Kidney (tissue), 14 donors: ENCODE results near the gene CLN6. TPM values are rescaled to one million over a fixed set of nuclear protein-coding genes. Genes with fewer than 3 reads are reported as not detected.

Experiments
- DNase-seq, 5 donors: peaks; one replicate each; pipeline ENCODE4 v3.0.0-alpha.2; 2013 to 2020
- FAIRE-seq: peaks from 2 replicates; lab custom pipeline; 2012; peaks lifted over from hg19 to GRCh38; lab: Jason Lieb, UNC
- H3K27ac ChIP-seq, 2 donors: one replicate each; pipeline ENCODE4 v1.7.0; 2013; ENCODE audit warnings: low read depth in 2 of 2, low read length in 2 of 2, inconsistent platforms in 1 of 2
- H3K27me3 ChIP-seq: one replicate; pipeline ENCODE4 v1.7.1; 2013; ENCODE audit warnings: low read length, inconsistent platforms; ENCODE audit not compliant: control insufficient read depth, insufficient read depth
- H3K36me3 ChIP-seq, 3 donors: one replicate each; pipeline versions ENCODE4 v1.7.0 to v1.7.1; 2013; ENCODE audit warnings: low read length in 3 of 3, control low read depth in 1 of 3, inconsistent platforms in 1 of 3; ENCODE audit not compliant: insufficient read depth in 3 of 3, control insufficient read depth in 2 of 3
- H3K4me1 ChIP-seq, 3 donors: one replicate each; pipeline versions ENCODE4 v1.7.0 to v1.7.1; 2013; ENCODE audit warnings: low read length in 3 of 3, inconsistent platforms in 1 of 3, low read depth in 1 of 3; ENCODE audit not compliant: control insufficient read depth in 2 of 3, insufficient read depth in 2 of 3
- H3K4me3 ChIP-seq, 3 donors: one replicate each; pipeline versions ENCODE4 v1.7.0 to v1.8.1; 2013; ENCODE audit warnings: low read length in 3 of 3, control low read depth in 1 of 3, inconsistent platforms in 1 of 3
- H3K9ac ChIP-seq, 3 donors: one replicate each; pipeline versions ENCODE4 v1.7.0 to v1.7.1; 2013; ENCODE audit warnings: low read length in 3 of 3, control low read depth in 1 of 3, inconsistent platforms in 1 of 3
- H3K9me3 ChIP-seq, 3 donors: one replicate each; pipeline versions ENCODE4 v1.7.0 to v1.7.1; 2013; ENCODE audit warnings: low read length in 3 of 3, control low read depth in 1 of 3, inconsistent platforms in 1 of 3; ENCODE audit not compliant: control insufficient read depth in 2 of 3, insufficient read depth in 1 of 3
- intact Hi-C: fragments of 100-400 bp; cut with DNase I; formaldehyde crosslinking; loops from one replicate; pipeline ENCODE4 v1.11.1; 2022
- polyA plus RNA-seq: library from polyadenylated mRNA; stranded (reverse); fragments of 350-450 nt; fragmentation: Illumina TruSeq; extraction: RNeasy Lipid Tissue Mini Kit (QIAGEN cat#74804); gene quantifications from one replicate; pipeline ENCODE4 v1.2.3, GENCODE V29; 2014; ENCODE audit warnings: low read depth, low replicate concordance; ENCODE audit not compliant: insufficient read depth
- total RNA-seq: library from RNA; stranded (reverse); fragmentation: NEBNext Ultra II Directional; extraction: Animal tissue kit (Norgen Biotek cat#: 25700); gene quantifications from one replicate; pipeline ENCODE4 v1.2.1, GENCODE V29; 2021
- TF ChIP-seq, protein P1 (sequence below): IDR thresholded peaks from 3 replicates; pipeline ENCODE4 v1.5.1; 2012; ENCODE audit warnings: mild to moderate bottlenecking, moderate library complexity, borderline replicate concordance; ENCODE audit not compliant: insufficient read depth; ENCODE audit errors: extremely low read depth
- donor health status: control.
- donor health status: control.
- donor health status: control.
- donor health status: control.
- donor health status: control.
- donor health status: DM: yes; HTN: yes; CAD: no.
- donor health status: Normal renal cell carcinoma (clear cell type).

The CLN6 gene
- total and polyA plus RNA-seq, 2 donors from 2014 or later = 30.8 to 36.6 TPM

DNA sequence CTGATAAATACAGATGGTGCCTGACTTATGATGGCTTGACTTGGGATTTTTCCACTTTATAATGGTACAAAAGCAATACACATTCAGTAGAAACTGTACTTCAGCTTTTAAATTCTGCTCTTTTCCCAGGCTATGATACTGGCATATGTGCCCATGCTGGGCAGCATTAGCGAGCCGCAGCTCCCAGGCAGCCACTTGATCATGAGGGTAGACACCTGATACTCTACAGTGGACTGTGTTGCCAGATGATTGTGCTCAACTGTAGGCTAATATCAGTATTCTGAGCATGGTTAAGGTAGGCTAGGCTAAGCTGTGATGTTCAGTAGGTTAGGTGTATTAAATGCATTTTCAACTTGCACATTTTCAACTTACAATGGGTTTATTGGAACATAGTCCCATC lies 30.4 kb upstream of the CLN6 start:
- H3K4me3 ChIP-seq = no peak overlapping the region
- no peaks in the 10 kb centered on the region for H3K36me3 ChIP-seq
- no peak overlapping the region for H3K27ac ChIP-seq
- no peaks in the 10 kb centered on the region for H3K9me3 ChIP-seq
- no peak overlapping the region for H3K9ac ChIP-seq
- intact Hi-C loops = no loop called here
- peaks cover 0 to 2% (median 0%) of the 10 kb centered on the region in 3 donors for H3K4me1 ChIP-seq
- TF ChIP-seq, protein P1, sequence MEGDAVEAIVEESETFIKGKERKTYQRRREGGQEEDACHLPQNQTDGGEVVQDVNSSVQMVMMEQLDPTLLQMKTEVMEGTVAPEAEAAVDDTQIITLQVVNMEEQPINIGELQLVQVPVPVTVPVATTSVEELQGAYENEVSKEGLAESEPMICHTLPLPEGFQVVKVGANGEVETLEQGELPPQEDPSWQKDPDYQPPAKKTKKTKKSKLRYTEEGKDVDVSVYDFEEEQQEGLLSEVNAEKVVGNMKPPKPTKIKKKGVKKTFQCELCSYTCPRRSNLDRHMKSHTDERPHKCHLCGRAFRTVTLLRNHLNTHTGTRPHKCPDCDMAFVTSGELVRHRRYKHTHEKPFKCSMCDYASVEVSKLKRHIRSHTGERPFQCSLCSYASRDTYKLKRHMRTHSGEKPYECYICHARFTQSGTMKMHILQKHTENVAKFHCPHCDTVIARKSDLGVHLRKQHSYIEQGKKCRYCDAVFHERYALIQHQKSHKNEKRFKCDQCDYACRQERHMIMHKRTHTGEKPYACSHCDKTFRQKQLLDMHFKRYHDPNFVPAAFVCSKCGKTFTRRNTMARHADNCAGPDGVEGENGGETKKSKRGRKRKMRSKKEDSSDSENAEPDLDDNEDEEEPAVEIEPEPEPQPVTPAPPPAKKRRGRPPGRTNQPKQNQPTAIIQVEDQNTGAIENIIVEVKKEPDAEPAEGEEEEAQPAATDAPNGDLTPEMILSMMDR = no peak
- DNase-seq (no peak), FAIRE-seq (no peak)
- no peaks in the 10 kb centered on the region for H3K27me3 ChIP-seq

DNA sequence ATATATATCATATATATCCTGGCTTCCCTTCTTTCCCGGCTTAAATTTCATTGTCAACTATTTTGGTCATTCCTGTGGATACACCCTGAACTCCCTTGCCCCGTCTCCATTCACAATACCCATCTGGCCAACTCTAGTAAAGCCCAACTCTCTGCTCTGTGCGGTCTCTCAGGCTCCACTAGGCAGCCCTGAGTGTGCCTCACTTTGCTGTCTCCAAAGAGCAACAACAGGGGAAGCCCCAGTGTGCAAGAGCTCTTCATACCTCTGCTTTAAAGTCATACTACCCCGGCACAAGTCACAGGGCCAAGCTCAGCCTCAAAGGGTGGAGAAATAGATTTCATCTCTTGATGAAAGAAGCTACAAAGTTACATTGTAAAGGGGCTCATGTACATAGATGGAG lies 29.2 kb upstream of the CLN6 start:
- H3K27ac ChIP-seq = no peak overlapping the region
- H3K4me1 ChIP-seq = peaks cover 0 to 2% (median 0%) of the 10 kb centered on the region in 3 donors
- H3K27me3 ChIP-seq = no peaks in the 10 kb centered on the region
- H3K4me3 ChIP-seq = no peak overlapping the region
- DNase-seq = no peak
- no peaks in the 10 kb centered on the region for H3K9me3 ChIP-seq
- intact Hi-C loops = no loop called here
- no peak overlapping the region for H3K9ac ChIP-seq
- FAIRE-seq = no peak
- no peaks in the 10 kb centered on the region for H3K36me3 ChIP-seq
- TF ChIP-seq, protein P1 = no peak

DNA sequence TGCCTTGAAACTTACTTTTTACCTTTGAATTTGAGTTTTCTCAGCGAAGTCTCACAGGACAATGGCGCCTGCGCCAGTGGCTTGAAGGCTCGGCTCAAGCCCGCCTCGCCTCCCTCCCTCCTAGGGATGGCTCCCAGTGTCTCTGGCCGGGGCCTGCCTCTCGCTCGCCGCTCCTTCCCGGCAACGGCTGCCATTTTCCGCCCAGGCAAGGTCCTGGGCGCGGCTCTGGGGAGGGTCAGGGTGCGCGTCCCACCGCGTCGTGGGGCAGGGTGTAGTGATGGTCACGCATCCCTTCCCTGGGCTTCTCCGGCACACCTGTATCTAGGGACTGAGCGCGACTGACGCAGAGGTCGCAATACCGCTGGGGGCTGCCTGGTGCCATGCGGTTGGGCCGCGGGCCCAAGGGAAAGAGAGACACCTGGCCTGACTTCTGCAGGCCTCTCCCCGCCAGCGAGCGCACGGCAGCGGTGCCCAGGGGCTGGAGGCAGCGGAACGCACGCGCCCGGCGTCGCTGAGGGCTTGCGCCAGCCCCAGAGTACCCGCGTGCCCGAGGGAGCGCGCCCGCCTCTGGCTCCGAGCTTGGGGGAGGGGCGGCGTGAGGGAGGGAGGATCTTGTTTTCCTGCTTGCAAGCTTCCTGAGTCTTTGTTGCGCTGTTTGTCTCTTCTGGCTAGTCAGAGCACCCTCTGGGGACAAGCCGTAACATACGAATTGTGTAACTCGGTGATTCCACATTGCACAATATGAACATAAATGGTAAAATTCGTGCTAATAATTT lies 27.3 kb upstream of the CLN6 start:
- TF ChIP-seq, protein P1 = no peak
- peak; percentile 93 to 96 (median 95) for DNase-seq
- Histone ChIP-seq H3K4me3 (peak overlapping the region; percentile 56 to 71 (median 60)), H3K27me3 (no peaks in the 10 kb centered on the region), H3K9me3 (no peaks in the 10 kb centered on the region), H3K9ac (peak overlapping the region; percentile 39 to 76 (median 61)), H3K4me1 (peaks cover 0 to 7% (median 0%) of the 10 kb centered on the region in 3 donors), H3K27ac (peak overlapping the region; percentile 81 to 91), H3K36me3 (no peaks in the 10 kb centered on the region)
- intact Hi-C loops = no loop called here
- no peak for FAIRE-seq
